GM23248 (cell line): ENCODE measurements around the gene PALM3. TPM values are rescaled to one million over a fixed set of nuclear protein-coding genes. Genes with fewer than 3 reads are reported as not detected.
A peak's percentile ranks its signal among the peaks of the same experiment; 100 is the strongest.

Experiments
- DNase-seq: peaks from one replicate; pipeline ENCODE4 v3.0.0-alpha.2; 2015
- H2AFZ ChIP-seq: fragments of 200-600 bp; sonication (generic); 2 replicates; pipeline ENCODE4 v1.6.1; 2016; ENCODE audit warnings: antibody characterized with exemption
- H3F3A ChIP-seq: fragments of 200-600 bp; sonication (generic); 2 replicates; pipeline ENCODE4 v1.6.1; 2016; ENCODE audit warnings: mild to moderate bottlenecking, antibody characterized with exemption, mixed run types; ENCODE audit not compliant: insufficient read depth
- H3K27ac ChIP-seq: fragments of 200-600 bp; sonication (generic); 2 replicates; pipeline ENCODE4 v1.5.1; 2016; ENCODE audit warnings: mild to moderate bottlenecking
- H3K27me3 ChIP-seq: fragments of 200-600 bp; sonication (generic); replicated peaks from 2 replicates; pipeline ENCODE4 v1.6.1; 2016; ENCODE audit warnings: mild to moderate bottlenecking; ENCODE audit not compliant: insufficient read depth
- H3K36me3 ChIP-seq: fragments of 200-600 bp; sonication (generic); 2 replicates; pipeline ENCODE4 v1.6.1; 2016; ENCODE audit warnings: low read depth, mild to moderate bottlenecking
- H3K4me1 ChIP-seq: fragments of 200-600 bp; sonication (generic); 2 replicates; pipeline ENCODE4 v1.6.1; 2016; ENCODE audit warnings: mild to moderate bottlenecking; ENCODE audit not compliant: insufficient read depth
- H3K4me2 ChIP-seq: fragments of 200-600 bp; sonication (generic); one replicate; pipeline ENCODE4 v1.6.1; 2016; ENCODE audit warnings: mild to moderate bottlenecking; ENCODE audit not compliant: unreplicated experiment
- H3K4me3 ChIP-seq: fragments of 200-600 bp; sonication (generic); 2 replicates; pipeline ENCODE4 v1.5.1; 2016; ENCODE audit warnings: mild to moderate bottlenecking
- H3K79me2 ChIP-seq: fragments of 200-600 bp; sonication (generic); 2 replicates; pipeline ENCODE4 v1.6.1; 2016; ENCODE audit warnings: mild to moderate bottlenecking; ENCODE audit not compliant: insufficient read depth
- H3K9ac ChIP-seq: fragments of 200-600 bp; sonication (generic); 2 replicates; pipeline ENCODE4 v1.6.1; 2016; ENCODE audit warnings: mild to moderate bottlenecking
- H3K9me2 ChIP-seq: fragments of 200-600 bp; sonication (generic); 2 replicates; pipeline ENCODE4 v1.6.1; 2016; ENCODE audit warnings: mixed run types, mild to moderate bottlenecking, moderate library complexity; ENCODE audit not compliant: insufficient read depth
- H3K9me3 ChIP-seq: fragments of 200-600 bp; sonication (generic); one replicate; pipeline ENCODE4 v1.6.1; 2017; ENCODE audit warnings: low read depth
- H4K20me1 ChIP-seq: fragments of 200-600 bp; sonication (generic); 2 replicates; pipeline ENCODE4 v1.6.0; 2016; ENCODE audit not compliant: insufficient read depth
- EZH2 ChIP-seq: fragments of 200-600 bp; sonication (generic); IDR thresholded peaks from 2 replicates; pipeline ENCODE4 v1.6.1; 2018; ENCODE audit warnings: antibody characterized with exemption, mild to moderate bottlenecking; ENCODE audit not compliant: insufficient read depth, poor library complexity, severe bottlenecking
- EZH2phosphoT487 ChIP-seq: fragments of 200-600 bp; sonication (generic); IDR thresholded peaks from 2 replicates; pipeline ENCODE4 v1.6.1; 2018; ENCODE audit warnings: antibody characterized with exemption, moderate library complexity, mild to moderate bottlenecking, low read depth; ENCODE audit not compliant: insufficient read depth
- WGBS, 2 experiments: methylation state at CpG; one replicate each; pipeline ENCODE4 v1.1.6; 2015 to 2017; ENCODE audit warnings: low lambda C conversion rate in 2 of 2, low coverage in 1 of 2; ENCODE audit errors: missing lambda C conversion rate in 2 of 2; 5-methylcytosine and 5-hydroxymethylcytosine counted together
- in situ Hi-C: fragments of 300-500 bp; cut with MboI; formaldehyde crosslinking; loops from 2 replicates; pipeline ENCODE4 v1.15.0; 2020
- polyA plus RNA-seq: library from polyadenylated mRNA; unstranded; fragments of >200 nt; fragmentation: Nextera tagmentation; extraction: Ambion mirVana; gene quantifications from 2 replicates; pipeline ENCODE4 v1.2.1, GENCODE V29; 2016
- total RNA-seq: library from RNA; depleted of rRNA; stranded (reverse); fragments of >200 nt; shearing (Covaris generic); gene quantifications from 2 replicates; pipeline ENCODE4 v1.2.3, GENCODE V29; 2014

The PALM3 gene
- total and polyA plus RNA-seq, 2 experiments from 2014 or later: 0.15 TPM; not detected in 1

DNA sequence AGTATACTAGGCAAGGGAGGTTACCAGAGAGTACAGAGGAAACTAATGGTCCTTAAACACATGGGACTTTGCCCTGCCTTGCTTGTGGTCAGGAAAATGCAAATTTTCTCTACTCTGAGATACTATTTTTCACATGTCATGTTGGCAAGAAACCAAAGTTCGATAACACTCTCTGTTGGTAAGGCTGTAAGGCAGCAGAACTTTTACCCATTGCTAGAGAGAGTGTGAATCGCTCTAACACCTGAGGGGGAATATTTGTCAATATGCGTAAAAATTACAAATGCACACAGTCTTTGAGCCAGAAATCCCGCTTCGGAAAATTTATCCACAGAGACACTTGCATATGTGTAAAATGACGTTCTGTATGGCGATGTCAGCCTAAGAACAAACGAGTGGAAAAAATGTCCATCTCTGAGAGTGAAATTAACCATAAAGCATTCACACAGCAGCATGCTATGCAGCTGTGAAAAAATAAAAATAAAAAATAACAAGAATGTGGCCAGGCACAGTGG lies 46.3 kb downstream of the PALM3 start:
- H3K4me2 ChIP-seq: no peak overlapping the region
- no peaks in the 10 kb centered on the region for H3K36me3 ChIP-seq
- no peaks in the 10 kb centered on the region for H3K9me3 ChIP-seq
- H3F3A ChIP-seq: no peaks in the 10 kb centered on the region
- in situ Hi-C loops: no loop called here
- H3K27ac ChIP-seq: no peak overlapping the region
- no peaks in the 10 kb centered on the region for H3K27me3 ChIP-seq
- no peak overlapping the region for H3K9ac ChIP-seq
- no peak overlapping the region for H2AFZ ChIP-seq
- H3K9me2 ChIP-seq: no peaks in the 10 kb centered on the region
- 71 to 74% methylated on average over 8 of the region's 8 CpGs for WGBS, 2 experiments
- H3K4me1 ChIP-seq: no peaks in the 10 kb centered on the region
- H4K20me1 ChIP-seq: no peaks in the 10 kb centered on the region
- TF ChIP-seq EZH2: no peak
- no peak for TF ChIP-seq EZH2phosphoT487
- no peaks in the 10 kb centered on the region for H3K79me2 ChIP-seq
- no peak overlapping the region for H3K4me3 ChIP-seq
- no peak for DNase-seq

DNA sequence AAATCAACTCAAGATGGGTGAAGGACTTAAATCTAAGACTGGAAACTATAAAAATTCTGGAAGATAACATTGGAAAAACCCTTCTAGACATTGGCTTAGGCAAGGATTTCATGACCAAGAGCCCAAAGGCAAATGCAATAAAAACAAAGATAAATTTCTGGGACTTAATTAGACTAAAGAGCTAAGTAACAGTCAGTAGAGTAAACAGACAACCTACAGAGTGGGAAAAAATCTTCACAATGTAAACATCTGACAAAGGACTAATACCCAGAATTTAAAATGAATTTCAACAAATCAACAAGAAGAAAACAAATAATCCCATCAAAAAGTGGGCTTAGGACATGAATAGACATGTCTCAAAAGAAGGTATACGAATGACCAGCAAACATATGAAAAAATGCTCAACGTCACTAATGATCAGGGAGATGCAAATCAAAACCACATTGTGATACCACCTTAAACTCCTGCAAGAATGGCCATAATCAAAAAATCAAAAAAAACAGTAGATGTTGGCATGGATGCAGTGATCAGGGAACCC lies 49.4 kb downstream of the PALM3 start:
- no peak overlapping the region for H3K27ac ChIP-seq
- no peaks in the 10 kb centered on the region for H3K4me1 ChIP-seq
- H3K9me3 ChIP-seq: no peaks in the 10 kb centered on the region
- H3K9me2 ChIP-seq: no peaks in the 10 kb centered on the region
- in situ Hi-C loops: no loop called here
- H3K9ac ChIP-seq: no peak overlapping the region
- H3F3A ChIP-seq: no peaks in the 10 kb centered on the region
- no peak overlapping the region for H3K4me2 ChIP-seq
- no peak overlapping the region for H3K4me3 ChIP-seq
- no peaks in the 10 kb centered on the region for H4K20me1 ChIP-seq
- WGBS, 2 experiments: 27 to 30% methylated on average over 2 of the region's 2 CpGs
- H3K36me3 ChIP-seq: no peaks in the 10 kb centered on the region
- no peak for DNase-seq
- H3K79me2 ChIP-seq: no peaks in the 10 kb centered on the region
- TF ChIP-seq EZH2: no peak
- no peak for TF ChIP-seq EZH2phosphoT487
- no peak overlapping the region for H2AFZ ChIP-seq
- no peaks in the 10 kb centered on the region for H3K27me3 ChIP-seq

DNA sequence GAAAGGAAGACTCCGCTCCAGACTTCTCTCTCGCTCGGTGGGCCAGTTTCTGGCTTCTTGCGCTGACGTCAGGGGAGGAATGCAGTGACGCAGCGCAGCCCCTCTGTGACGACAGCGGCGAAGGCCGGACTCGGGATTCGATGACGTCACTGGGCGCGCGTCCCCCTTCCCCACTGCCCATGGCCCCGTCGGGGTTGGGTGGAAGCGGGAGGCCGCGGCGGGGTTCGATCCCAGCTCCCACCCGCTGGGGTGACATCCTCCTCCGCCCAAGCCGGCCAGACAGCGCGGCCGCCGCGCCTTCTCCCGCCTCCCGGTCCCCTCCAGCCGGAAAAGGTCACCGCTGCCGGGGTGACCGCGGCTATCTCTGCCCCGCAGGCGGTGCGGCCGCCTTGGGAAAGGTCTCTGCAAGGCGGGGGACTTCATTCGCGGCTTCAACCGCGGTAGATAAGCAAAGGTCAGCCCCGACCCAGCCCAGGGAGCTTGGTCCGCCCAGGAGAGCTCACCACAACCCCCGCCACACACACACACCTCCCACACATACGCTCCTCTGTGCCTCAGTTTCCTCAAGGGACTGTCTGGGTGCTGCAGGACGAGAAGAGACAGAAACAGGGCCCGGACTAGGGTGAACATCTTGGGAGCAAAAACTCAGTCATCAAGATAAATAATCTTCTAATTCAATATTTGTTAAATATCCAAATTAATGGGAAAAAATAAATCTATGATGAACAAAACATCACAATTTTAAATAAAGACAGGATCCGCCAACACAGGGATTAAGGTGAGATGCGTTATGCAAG lies 54.9 kb downstream of the PALM3 start:
- peak overlapping the region; percentile 99 for H3K9ac ChIP-seq
- H3K4me3 ChIP-seq: peak overlapping the region; percentile 81
- no peaks in the 10 kb centered on the region for H4K20me1 ChIP-seq
- peak overlapping the region; percentile 89 for H3K4me2 ChIP-seq
- H3K9me3 ChIP-seq: no peaks in the 10 kb centered on the region
- H3K4me1 ChIP-seq: peaks cover 15% of the 10 kb centered on the region; the same call in 1 of the 2 replicates
- TF ChIP-seq EZH2phosphoT487 (no peak), EZH2 (no peak)
- in situ Hi-C loops: no loop called here
- no peak for DNase-seq
- WGBS, 2 experiments: 4 to 6% methylated on average over 38 to 47 of the region's 56 CpGs
- H3K9me2 ChIP-seq: no peaks in the 10 kb centered on the region
- peak overlapping the region; percentile 85 for H2AFZ ChIP-seq
- no peaks in the 10 kb centered on the region for H3K27me3 ChIP-seq
- 0 out of 2 replicates have a peak, but pooled peaks cover 5% of the 10 kb centered on the region for H3K79me2 ChIP-seq
- peak overlapping the region; percentile 94 for H3K27ac ChIP-seq
- peaks cover 21% of the 10 kb centered on the region for H3F3A ChIP-seq
- H3K36me3 ChIP-seq: no peaks in the 10 kb centered on the region

DNA sequence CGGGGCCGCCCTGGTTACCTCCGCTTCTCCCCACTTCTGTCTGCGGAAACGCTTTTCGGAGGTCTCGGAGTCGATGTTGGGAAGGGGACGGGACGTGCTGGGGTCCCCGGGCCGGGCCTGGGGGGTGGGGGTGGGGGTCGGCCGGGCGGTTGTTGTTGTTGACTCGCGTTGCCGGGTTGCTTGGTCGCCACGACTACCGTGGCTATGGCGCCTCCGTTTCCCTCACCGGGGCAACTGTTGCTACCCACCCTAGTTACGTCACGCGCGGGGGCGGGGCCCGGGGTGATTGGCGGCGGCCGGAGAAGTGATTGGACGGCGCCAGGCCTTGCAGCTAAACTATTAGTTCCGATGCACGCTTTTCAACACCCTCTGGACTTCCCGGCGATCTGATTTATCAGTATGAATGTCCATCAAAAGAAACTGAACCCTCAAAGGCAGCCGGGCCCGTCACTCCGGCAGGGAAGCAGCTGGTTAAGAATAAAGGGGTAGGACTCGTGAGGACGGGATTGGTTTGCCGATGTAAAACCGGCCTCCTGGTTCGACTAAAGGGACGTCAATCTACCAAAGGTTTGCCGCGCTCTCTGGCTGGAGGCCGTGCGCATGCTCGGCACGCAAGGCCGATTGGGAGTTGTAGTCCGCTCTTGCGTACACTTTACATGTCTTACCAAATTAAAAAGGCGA lies 55.7 kb downstream of the PALM3 start, which contains the start of gene RFX1:
RFX1 (minus strand) TSS at position 236 of the 681 bp plus-strand sequence. CDS start 12,477 bp downstream, outside the sequence.
- Histone ChIP-seq H3K4me3 (peak within 1 kb of the TSS; percentile 81), H3K4me2 (peak within 1 kb of the TSS; percentile 89), H4K20me1 (no peaks in the 10 kb centered on the region), H3K27ac (peak within 1 kb of the TSS; percentile 97), H3K27me3 (no peaks in the 10 kb centered on the region), H3K9me3 (no peaks in the 10 kb centered on the region), H3K79me2 (peaks cover 12% of the 10 kb centered on the region), H3K9ac (peak within 1 kb of the TSS; percentile 99), H3K4me1 (peaks cover 15% of the 10 kb centered on the region; the same call in 1 of the 2 replicates), H2AFZ (peak within 1 kb of the TSS; percentile 85), H3F3A (peaks cover 21% of the 10 kb centered on the region), H3K36me3 (no peaks in the 10 kb centered on the region), H3K9me2 (no peaks in the 10 kb centered on the region)
- WGBS, 2 experiments: 1 to 2% methylated on average over 38 to 54 of the region's 58 CpGs
- TF ChIP-seq EZH2 (no peak), EZH2phosphoT487 (no peak)
- peak; percentile 100 for DNase-seq
- in situ Hi-C loops: no loop called here
